Panc1 (cell line): ENCODE measurements around the gene TNFAIP1. TPM values are rescaled to one million over a fixed set of nuclear protein-coding genes. Genes with fewer than 3 reads are reported as not detected.

Experiments used
- ATAC-seq: fragments of 200-7000 bp; cut with Tn5 transposase; 2 replicates; pipeline ENCODE4 v1.9.1; 2020; ENCODE audit warnings: mild to moderate bottlenecking, moderate library complexity
- BruUV-seq: library from RNA; stranded (reverse); fragments of 400-500 nt; replicated peaks from 2 replicates; lab custom pipeline; 2021; lab: Mats Ljungman, UMichigan
- CTCF ChIA-PET: fragments of 300-600 bp; sonication (Branson Sonifier 250); formaldehyde crosslinking; loops from one replicate; lab custom pipeline; 2022; ENCODE audit warnings: antibody characterized with exemption; lab: Charles Lee
- POLR2A ChIA-PET: fragments of 300-600 bp; sonication (Branson Sonifier 250); formaldehyde crosslinking; loops from one replicate; lab custom pipeline; 2022; ENCODE audit warnings: antibody characterized with exemption; lab: Charles Lee
- DNase-seq: peaks from one replicate; pipeline ENCODE4 v3.0.0-alpha.2; 2010; ENCODE audit warnings: low read depth, low spot score
- H3K27ac ChIP-seq: 2 replicates; pipeline ENCODE4 v1.5.1; 2011; ENCODE audit warnings: mild to moderate bottlenecking, low read length, inconsistent platforms
- H3K27me3 ChIP-seq: fragments of 200-500 bp; sonication (Bioruptor generic); 2 replicates; pipeline ENCODE4 v1.6.0; 2014; ENCODE audit warnings: low read length, inconsistent platforms; ENCODE audit not compliant: control insufficient read depth, insufficient read depth
- H3K36me3 ChIP-seq: fragments of 200-500 bp; sonication (Bioruptor generic); 2 replicates; pipeline ENCODE4 v1.5.1; 2014; ENCODE audit warnings: inconsistent platforms, mild to moderate bottlenecking, low read length, moderate library complexity; ENCODE audit not compliant: control insufficient read depth, insufficient read depth
- H3K4me1 ChIP-seq: 2 replicates; pipeline ENCODE4 v1.5.1; 2011; ENCODE audit warnings: inconsistent platforms, mild to moderate bottlenecking, low read length, moderate library complexity; ENCODE audit not compliant: control insufficient read depth, insufficient read depth
- H3K4me3 ChIP-seq, 2 experiments: 2 replicates each; pipeline ENCODE4 v1.5.1; 2011 to 2012; ENCODE audit warnings: low read depth in 2 of 2, low read length in 2 of 2, mild to moderate bottlenecking in 2 of 2, inconsistent platforms in 1 of 2, moderate library complexity in 1 of 2
- H3K9me3 ChIP-seq: fragments of 200-500 bp; sonication (Bioruptor generic); 2 replicates; pipeline ENCODE4 v1.5.1; 2014; ENCODE audit warnings: low read depth, mild to moderate bottlenecking, inconsistent platforms, low read length, moderate library complexity; ENCODE audit not compliant: control insufficient read depth, insufficient read depth
- CTCF ChIP-seq: fragments of 450-650 bp; IDR thresholded peaks from 2 replicates; pipeline ENCODE4 v1.5.1; 2017; ENCODE audit warnings: mild to moderate bottlenecking
- POLR2AphosphoS5 ChIP-seq: IDR thresholded peaks from 2 replicates; pipeline ENCODE4 v1.6.1; 2012; ENCODE audit warnings: mild to moderate bottlenecking, low read depth, low read length, moderate library complexity
- REST ChIP-seq, 2 experiments: IDR thresholded peaks; 2 replicates each; pipeline ENCODE4 v1.6.1; 2011 to 2012; ENCODE audit warnings: low read depth in 2 of 2, control low read depth in 1 of 2, low read length in 1 of 2, mild to moderate bottlenecking in 1 of 2, moderate library complexity in 1 of 2; ENCODE audit not compliant: insufficient read depth in 1 of 2
- SIN3A ChIP-seq: IDR thresholded peaks from 2 replicates; pipeline ENCODE4 v1.6.1; 2012; ENCODE audit warnings: low read depth, mild to moderate bottlenecking, low read length, moderate library complexity, borderline replicate concordance; ENCODE audit not compliant: insufficient read depth
- TCF7L2 ChIP-seq: IDR thresholded peaks from 2 replicates; pipeline ENCODE4 v1.6.1; 2011; ENCODE audit warnings: mild to moderate bottlenecking, low read depth, low read length, inconsistent platforms
- in situ Hi-C: cut with HindIII; loops from 2 replicates; pipeline ENCODE4 v1.10.0; 2016; ENCODE audit warnings: low sequenced_read_pairs, low pct_unique_long_range_greater_than_20kb
- intact Hi-C: fragments of 100-400 bp; cut with micrococcal nuclease; formaldehyde crosslinking; loops from one replicate; pipeline ENCODE4 v1.10.0; 2022; ENCODE audit not compliant: unreplicated experiment
- total RNA-seq: library from RNA; stranded (reverse); gene quantifications from one replicate; pipeline ENCODE4 v1.2.1, GENCODE V29; 2021; ENCODE audit not compliant: unreplicated experiment

Gene TNFAIP1
- total RNA-seq, 1 experiment from 2014 or later = 55.8 TPM

- H3K9me3 ChIP-seq = no peaks in the 10 kb centered on the region
- ATAC-seq (no peak), DNase-seq (no peak)
- peaks cover 26% of the 10 kb centered on the region for H3K4me1 ChIP-seq
- no peak for TF ChIP-seq SIN3A
- TF ChIP-seq TCF7L2 = no peak
- no peak for TF ChIP-seq POLR2AphosphoS5
- no TSS peak for BruUV-seq
- H3K27me3 ChIP-seq = no peaks in the 10 kb centered on the region
- ChIA-PET CTCF (no interaction called here), POLR2A (interaction anchor here (0.6 kb wide), 1 partner anchor 463 kb away, joined by 9 read pairs; no protein-coding TSS in a partner anchor)
- no peak overlapping the region for H3K27ac ChIP-seq
- in situ Hi-C loops (no loop called here), intact Hi-C loops (no loop called here)
- peaks cover 2% of the 10 kb centered on the region; the same call in 1 of the 2 replicates for H3K36me3 ChIP-seq
- no peak overlapping the region for H3K4me3 ChIP-seq
Measured at GRCh38 chr17:28344011-28344410, 8.4 kb downstream of the TNFAIP1 start.

GRCh38 chr17:28344435-28344901, 8.9 kb downstream of the TNFAIP1 start:
- Histone ChIP-seq H3K27ac (no peak overlapping the region), H3K4me1 (peaks cover 26% of the 10 kb centered on the region), H3K9me3 (no peaks in the 10 kb centered on the region), H3K4me3 (no peak overlapping the region), H3K36me3 (peaks cover 2% of the 10 kb centered on the region; the same call in 1 of the 2 replicates), H3K27me3 (no peaks in the 10 kb centered on the region)
- TF ChIP-seq CTCF (no peak), POLR2AphosphoS5 (no peak), SIN3A (no peak), TCF7L2 (no peak), REST (IDR thresholded peaks at IDR 0.05; ENCODE audit: insufficient read depth in 1 of 2, low read depth in 2 of 2, low read length in 1 of 2) (no peak)
- ATAC-seq (no peak), DNase-seq (no peak)
- POLR2A ChIA-PET = interaction anchor here (0.6 kb wide), 1 partner anchor 102 kb away, joined by 4 read pairs; no protein-coding TSS in a partner anchor
- CTCF ChIA-PET = no interaction called here
- intact Hi-C loops (no loop called here), in situ Hi-C loops (no loop called here)
- BruUV-seq = no TSS peak
